Neural progenitor cell (in vitro differentiated cells): ENCODE results near the gene ATG16L2. TPM values are rescaled to one million over a fixed set of nuclear protein-coding genes. Genes with fewer than 3 reads are reported as not detected.

Experiments used
- DNase-seq: peaks from one replicate; pipeline ENCODE4 v3.0.0-alpha.2; 2016; ENCODE audit warnings: low spot score
- H2AFZ ChIP-seq: fragments of 200-600 bp; sonication (generic); replicated peaks from 2 replicates; pipeline ENCODE4 v1.6.1; 2016; ENCODE audit warnings: antibody characterized with exemption
- H3F3A ChIP-seq: fragments of 200-600 bp; sonication (generic); 2 replicates; pipeline ENCODE4 v1.6.1; 2016; ENCODE audit warnings: antibody characterized with exemption, low read depth
- H3K27ac ChIP-seq: fragments of 200-600 bp; sonication (generic); 2 replicates; pipeline ENCODE4 v1.5.1; 2016; ENCODE audit warnings: mild to moderate bottlenecking
- H3K27me3 ChIP-seq: fragments of 200-600 bp; sonication (generic); 2 replicates; pipeline ENCODE4 v1.6.1; 2016; ENCODE audit warnings: mild to moderate bottlenecking, moderate library complexity
- H3K36me3 ChIP-seq: fragments of 200-600 bp; sonication (generic); 2 replicates; pipeline ENCODE4 v1.5.1; 2016
- H3K4me1 ChIP-seq: fragments of 200-600 bp; sonication (generic); 2 replicates; pipeline ENCODE4 v1.6.1; 2016; ENCODE audit warnings: mixed run types
- H3K4me2 ChIP-seq: fragments of 200-600 bp; sonication (generic); 2 replicates; pipeline ENCODE4 v1.6.1; 2016
- H3K4me3 ChIP-seq: fragments of 200-600 bp; sonication (generic); 2 replicates; pipeline ENCODE4 v1.5.1; 2016
- H3K79me2 ChIP-seq: fragments of 200-600 bp; sonication (generic); 2 replicates; pipeline ENCODE4 v1.6.1; 2016; ENCODE audit warnings: low read depth
- H3K9ac ChIP-seq: fragments of 200-600 bp; sonication (generic); 2 replicates; pipeline ENCODE4 v1.6.1; 2016
- H3K9me3 ChIP-seq: fragments of 200-600 bp; sonication (generic); 2 replicates; pipeline ENCODE4 v1.5.1; 2016; ENCODE audit warnings: low read depth
- H4K20me1 ChIP-seq: fragments of 200-600 bp; sonication (generic); 2 replicates; pipeline ENCODE4 v1.6.1; 2016; ENCODE audit warnings: low read depth
- H3K27ac Mint-ChIP-seq: 3 replicates; pipeline ENCODE4 v1.8.0; 2021; ENCODE audit warnings: mixed read lengths
- H3K27me3 Mint-ChIP-seq: 2 replicates; pipeline ENCODE4 v1.8.0; 2022; ENCODE audit warnings: low read depth, mild to moderate bottlenecking, inconsistent platforms, moderate library complexity, mixed read lengths; ENCODE audit not compliant: insufficient read depth
- H3K36me3 Mint-ChIP-seq: 3 replicates; pipeline ENCODE4 v1.8.0; 2021; ENCODE audit warnings: mixed read lengths
- H3K4me1 Mint-ChIP-seq: 3 replicates; pipeline ENCODE4 v1.8.0; 2021; ENCODE audit warnings: mixed read lengths
- H3K4me3 Mint-ChIP-seq: 3 replicates; pipeline ENCODE4 v1.8.0; 2021; ENCODE audit warnings: mild to moderate bottlenecking, moderate library complexity, mixed read lengths
- H3K9me3 Mint-ChIP-seq: 3 replicates; pipeline ENCODE4 v1.8.0; 2020; ENCODE audit warnings: mixed read lengths
- CTCF ChIP-seq: fragments of 200-600 bp; sonication (generic); IDR thresholded peaks from 2 replicates; pipeline ENCODE4 v1.5.1; 2017; ENCODE audit warnings: antibody characterized with exemption, mild to moderate bottlenecking
- EZH2 ChIP-seq: fragments of 200-600 bp; sonication (generic); IDR thresholded peaks from 2 replicates; pipeline ENCODE4 v1.6.1; 2017; ENCODE audit warnings: antibody characterized with exemption, mild to moderate bottlenecking, moderate library complexity
- EZH2phosphoT487 ChIP-seq: fragments of 200-600 bp; sonication (generic); IDR thresholded peaks from 2 replicates; pipeline ENCODE4 v1.6.1; 2017; ENCODE audit warnings: antibody characterized with exemption
- total RNA-seq: library from RNA; depleted of rRNA; stranded (reverse); fragments of >200 nt; gene quantifications from 2 replicates; pipeline ENCODE4 v1.2.3, GENCODE V29; 2015; ENCODE audit warnings: low replicate concordance

Gene ATG16L2
- total RNA-seq, 1 donor from 2014 or later = 20.5 TPM

- Histone ChIP-seq H3K4me3 (peak overlapping the region; percentile 51), H3K4me1 (peaks cover 9% of the 10 kb centered on the region), H3K9ac (no peak overlapping the region), H3F3A (peaks cover 3% of the 10 kb centered on the region), H3K27me3 (peaks cover 13% of the 10 kb centered on the region), H3K9me3 (no peaks in the 10 kb centered on the region), H3K27ac (no peak overlapping the region), H4K20me1 (no peaks in the 10 kb centered on the region), H2AFZ (peak overlapping the region; percentile 95), H3K79me2 (no peaks in the 10 kb centered on the region), H3K4me2 (peak overlapping the region; percentile 86), H3K36me3 (no peaks in the 10 kb centered on the region)
- Mint-ChIP-seq H3K4me3 (peak overlapping the region; percentile 64), H3K9me3 (no peaks in the 10 kb centered on the region), H3K27ac (no peak overlapping the region), H3K36me3 (peaks cover 3% of the 10 kb centered on the region), H3K27me3 (peaks cover 9% of the 10 kb centered on the region), H3K4me1 (peaks cover 11% of the 10 kb centered on the region)
- peak; percentile 5 for TF ChIP-seq CTCF
- no peak for TF ChIP-seq EZH2phosphoT487
- peak; percentile 98 for DNase-seq
Observed at GRCh38 chr11:72821920-72822799, 7.9 kb downstream of the ATG16L2 start.

DNA sequence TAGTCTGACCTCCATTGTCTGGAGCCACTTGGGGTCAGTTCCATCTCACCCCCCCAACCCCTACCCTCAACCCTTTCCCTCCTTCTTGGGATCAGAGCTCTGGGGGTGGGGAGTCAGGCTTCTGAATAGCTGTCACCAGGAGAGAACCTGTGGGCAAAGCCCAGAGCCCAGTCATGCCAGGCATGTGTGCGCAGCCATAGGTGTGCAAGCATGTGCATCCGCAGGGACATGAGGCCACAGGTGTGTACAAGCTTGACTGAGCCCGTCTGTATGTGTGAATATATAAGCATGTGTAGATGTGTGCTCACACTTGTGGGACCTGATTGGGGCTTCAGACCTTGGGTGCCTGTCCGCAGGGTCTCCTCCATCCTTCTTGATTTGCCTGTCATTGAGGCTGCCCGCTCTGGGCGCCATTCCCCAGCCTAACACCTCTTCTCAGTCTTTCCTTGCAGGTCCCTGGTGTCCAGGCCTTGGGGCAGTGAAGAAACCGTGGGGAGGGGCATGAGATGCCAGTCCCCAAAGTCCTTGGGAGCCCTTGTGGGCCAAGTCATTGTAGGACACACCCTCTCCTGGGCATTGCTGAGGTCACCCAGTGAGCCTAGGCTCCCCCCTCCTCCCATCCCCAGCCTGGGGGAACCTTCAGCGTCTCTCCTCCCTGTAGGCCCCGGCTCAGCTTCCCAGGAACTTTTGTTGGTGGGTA is 9.0 kb downstream of the ATG16L2 start:
- Histone ChIP-seq H3K27me3 (peaks cover 13% of the 10 kb centered on the region), H3K4me1 (peaks cover 9% of the 10 kb centered on the region), H3K4me2 (peak overlapping the region; percentile 86), H3K36me3 (no peaks in the 10 kb centered on the region), H3K9ac (no peak overlapping the region), H2AFZ (no peak overlapping the region), H3K79me2 (no peaks in the 10 kb centered on the region), H3K9me3 (no peaks in the 10 kb centered on the region), H3K27ac (no peak overlapping the region), H3K4me3 (no peak overlapping the region), H4K20me1 (no peaks in the 10 kb centered on the region), H3F3A (peaks cover 3% of the 10 kb centered on the region)
- peaks cover 3% of the 10 kb centered on the region for H3K36me3 Mint-ChIP-seq
- no peaks in the 10 kb centered on the region for H3K9me3 Mint-ChIP-seq
- peaks cover 9% of the 10 kb centered on the region for H3K27me3 Mint-ChIP-seq
- TF ChIP-seq CTCF (no peak), EZH2 (no peak), EZH2phosphoT487 (no peak)
- no peak for DNase-seq
- peaks cover 11% of the 10 kb centered on the region for H3K4me1 Mint-ChIP-seq
- no peak overlapping the region for H3K27ac Mint-ChIP-seq
- H3K4me3 Mint-ChIP-seq = peak overlapping the region; percentile 63

- H3K9me3 Mint-ChIP-seq = no peaks in the 10 kb centered on the region
- Histone ChIP-seq H3K79me2 (no peaks in the 10 kb centered on the region), H3K27me3 (peaks cover 13% of the 10 kb centered on the region), H3K4me2 (no peak overlapping the region), H3F3A (peaks cover 3% of the 10 kb centered on the region), H3K27ac (no peak overlapping the region), H3K4me1 (peaks cover 9% of the 10 kb centered on the region), H4K20me1 (no peaks in the 10 kb centered on the region), H3K4me3 (no peak overlapping the region), H3K9me3 (no peaks in the 10 kb centered on the region), H2AFZ (no peak overlapping the region), H3K9ac (no peak overlapping the region), H3K36me3 (no peaks in the 10 kb centered on the region)
- peaks cover 8% of the 10 kb centered on the region for H3K27me3 Mint-ChIP-seq
- H3K27ac Mint-ChIP-seq = no peak overlapping the region
- DNase-seq = no peak
- H3K36me3 Mint-ChIP-seq = peaks cover 3% of the 10 kb centered on the region
- H3K4me3 Mint-ChIP-seq = peak overlapping the region; percentile 63
- TF ChIP-seq EZH2 (no peak), EZH2phosphoT487 (no peak), CTCF (no peak)
- peaks cover 11% of the 10 kb centered on the region for H3K4me1 Mint-ChIP-seq
Observed at GRCh38 chr11:72824020-72824419, 9.8 kb downstream of the ATG16L2 start.
